HUES48 (cell line): ENCODE data around the gene KCP.
A peak's percentile ranks its signal among the peaks of the same experiment; 100 is the strongest.

Source experiments
- H3K27ac ChIP-seq: one replicate; pipeline ENCODE4 v1.7.0; 2013; ENCODE audit warnings: low read depth, low read length, inconsistent platforms
- H3K27me3 ChIP-seq: 2 replicates; pipeline ENCODE4 v1.6.1; 2013; ENCODE audit warnings: mild to moderate bottlenecking, low read length; ENCODE audit not compliant: control insufficient read depth, insufficient read depth
- H3K36me3 ChIP-seq: 2 replicates; pipeline ENCODE4 v1.6.1; 2013; ENCODE audit warnings: low read length; ENCODE audit not compliant: control insufficient read depth, insufficient read depth
- H3K4me1 ChIP-seq: 2 replicates; pipeline ENCODE4 v1.6.1; 2013; ENCODE audit warnings: mild to moderate bottlenecking, low read length; ENCODE audit not compliant: control insufficient read depth, insufficient read depth
- H3K4me3 ChIP-seq: 2 replicates; pipeline ENCODE4 v1.5.1; 2013; ENCODE audit warnings: mild to moderate bottlenecking, low read depth, low read length
- H3K9ac ChIP-seq: 2 replicates; pipeline ENCODE4 v1.6.1; 2013; ENCODE audit warnings: mild to moderate bottlenecking, low read depth, low read length, moderate library complexity
- H3K9me3 ChIP-seq: 2 replicates; pipeline ENCODE4 v1.6.1; 2013; ENCODE audit warnings: low read length; ENCODE audit not compliant: control insufficient read depth, insufficient read depth

KCP gene

GRCh38 chr7:128910569-128910945 lies at the start of gene KCP:
Gene KCP (minus strand): TSS chr7:128910709. CDS start chr7:128910676, 33 bp downstream.
- peaks cover 58% of the 10 kb centered on the region for H3K27me3 ChIP-seq
- no peak within 1 kb of the TSS for H3K9ac ChIP-seq
- no peaks in the 10 kb centered on the region for H3K36me3 ChIP-seq
- peak within 1 kb of the TSS; percentile 61 for H3K4me3 ChIP-seq
- H3K27ac ChIP-seq = peak within 1 kb of the TSS; percentile 53
- peaks cover 18% of the 10 kb centered on the region for H3K4me1 ChIP-seq
- no peaks in the 10 kb centered on the region for H3K9me3 ChIP-seq

DNA sequence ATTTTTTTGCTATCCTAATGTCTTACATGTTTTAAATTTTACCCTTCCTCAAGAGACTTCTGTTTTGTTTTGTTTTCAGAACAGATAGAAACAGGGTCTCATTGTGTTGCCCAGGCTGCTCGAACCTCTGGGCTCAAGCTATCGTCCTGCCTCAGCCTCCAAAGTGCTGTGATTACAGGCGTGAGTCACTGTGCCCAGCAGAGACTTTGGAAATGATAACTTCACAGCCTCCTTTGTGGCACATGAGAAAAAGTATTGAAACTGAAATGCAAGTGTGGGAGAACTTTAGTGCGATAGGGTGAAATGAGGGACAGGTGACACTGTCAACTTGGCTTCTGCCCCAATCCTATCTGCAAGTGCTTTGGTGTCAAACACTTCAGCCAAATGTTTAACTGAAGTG lies 48.8 kb upstream of the KCP start:
- peaks cover 17% of the 10 kb centered on the region for H3K4me1 ChIP-seq
- no peak overlapping the region for H3K27ac ChIP-seq
- H3K36me3 ChIP-seq = peaks cover 82% of the 10 kb centered on the region
- H3K27me3 ChIP-seq = no peaks in the 10 kb centered on the region
- H3K4me3 ChIP-seq = no peak overlapping the region
- no peaks in the 10 kb centered on the region for H3K9me3 ChIP-seq
- no peak overlapping the region for H3K9ac ChIP-seq

DNA sequence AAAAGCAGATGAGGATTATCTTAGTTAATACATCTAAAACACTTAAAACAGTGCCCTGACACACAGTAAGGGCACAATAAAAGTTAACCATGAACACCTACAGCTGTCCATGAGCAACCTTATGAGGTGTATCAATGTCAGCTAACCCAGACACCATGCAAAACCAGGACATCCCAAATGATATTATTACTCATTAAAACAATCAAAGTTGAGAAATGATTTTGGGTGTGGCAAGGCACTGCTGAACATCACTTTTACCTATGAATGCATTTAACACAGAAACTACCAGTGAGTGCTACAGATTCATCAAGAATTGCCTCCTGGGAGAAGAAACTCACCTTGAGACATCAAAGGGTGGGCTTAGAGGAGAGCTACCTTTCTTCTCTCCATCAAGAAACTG lies 45.5 kb upstream of the KCP start:
- H3K4me3 ChIP-seq = no peak overlapping the region
- no peaks in the 10 kb centered on the region for H3K9me3 ChIP-seq
- peaks cover 75% of the 10 kb centered on the region for H3K36me3 ChIP-seq
- peaks cover 31% of the 10 kb centered on the region for H3K4me1 ChIP-seq
- H3K27me3 ChIP-seq = no peaks in the 10 kb centered on the region
- H3K27ac ChIP-seq = no peak overlapping the region
- H3K9ac ChIP-seq = no peak overlapping the region

- Histone ChIP-seq H3K9me3 (no peaks in the 10 kb centered on the region), H3K27me3 (no peaks in the 10 kb centered on the region), H3K9ac (no peak overlapping the region), H3K36me3 (peaks cover 71% of the 10 kb centered on the region), H3K27ac (no peak overlapping the region), H3K4me3 (no peak overlapping the region), H3K4me1 (peaks cover 31% of the 10 kb centered on the region)
These were observed 44.6 kb upstream of the KCP start for GRCh38 chr7:128954830-128955802.

GRCh38 chr7:128954150-128954549 lies 43.6 kb upstream of the KCP start:
- no peaks in the 10 kb centered on the region for H3K9me3 ChIP-seq
- no peaks in the 10 kb centered on the region for H3K27me3 ChIP-seq
- H3K4me3 ChIP-seq = no peak overlapping the region
- H3K4me1 ChIP-seq = peaks cover 31% of the 10 kb centered on the region
- no peak overlapping the region for H3K27ac ChIP-seq
- H3K9ac ChIP-seq = no peak overlapping the region
- H3K36me3 ChIP-seq = peaks cover 63% of the 10 kb centered on the region

GRCh38 chr7:128951296-128951695 lies 40.8 kb upstream of the KCP start:
- H3K27ac ChIP-seq = no peak overlapping the region
- peaks cover 36% of the 10 kb centered on the region for H3K36me3 ChIP-seq
- no peak overlapping the region for H3K9ac ChIP-seq
- no peaks in the 10 kb centered on the region for H3K27me3 ChIP-seq
- no peak overlapping the region for H3K4me3 ChIP-seq
- H3K9me3 ChIP-seq = no peaks in the 10 kb centered on the region
- H3K4me1 ChIP-seq = peaks cover 31% of the 10 kb centered on the region

DNA sequence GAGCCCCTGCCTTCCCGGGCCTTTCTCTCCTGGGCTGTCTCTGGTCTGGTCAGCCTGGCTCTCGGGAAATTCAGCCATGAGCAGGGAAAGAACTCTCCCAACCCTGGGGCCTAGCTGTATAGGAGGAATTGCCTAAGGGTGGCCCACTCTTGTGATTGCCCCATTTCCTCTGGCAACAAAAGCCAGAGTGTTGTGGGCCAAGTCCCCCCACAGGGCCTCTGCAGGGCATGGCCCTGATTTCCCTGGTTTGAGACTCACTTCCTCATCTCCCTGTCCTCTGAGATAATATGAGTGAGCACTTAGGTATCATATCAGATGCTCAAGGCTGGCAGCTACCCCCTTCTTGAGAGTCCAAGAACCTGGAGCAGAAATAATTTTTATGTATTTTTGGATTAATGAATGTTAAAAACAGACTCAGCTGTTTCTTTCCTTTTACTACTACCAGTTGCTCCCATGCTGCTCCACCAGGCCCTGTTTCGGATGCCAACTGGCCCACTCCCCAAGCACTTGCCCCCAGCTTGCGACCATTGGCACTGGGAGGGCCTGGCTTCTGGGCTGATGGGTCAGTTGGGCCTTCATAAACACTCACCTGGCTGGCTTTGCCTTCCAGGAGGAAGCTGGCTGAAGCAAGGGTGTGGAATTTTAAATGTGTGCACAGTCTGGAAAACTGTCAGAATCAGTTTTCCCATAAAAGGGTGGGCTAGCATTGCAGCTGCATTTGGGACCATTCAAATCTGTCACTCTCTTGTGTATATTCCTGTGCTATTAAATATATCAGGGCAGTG lies 38.7 kb upstream of the KCP start:
- H3K27ac ChIP-seq = no peak overlapping the region
- H3K4me1 ChIP-seq = peaks cover 14% of the 10 kb centered on the region
- H3K9me3 ChIP-seq = no peaks in the 10 kb centered on the region
- H3K9ac ChIP-seq = no peak overlapping the region
- H3K36me3 ChIP-seq = peaks cover 17% of the 10 kb centered on the region
- no peaks in the 10 kb centered on the region for H3K27me3 ChIP-seq
- H3K4me3 ChIP-seq = no peak overlapping the region

DNA sequence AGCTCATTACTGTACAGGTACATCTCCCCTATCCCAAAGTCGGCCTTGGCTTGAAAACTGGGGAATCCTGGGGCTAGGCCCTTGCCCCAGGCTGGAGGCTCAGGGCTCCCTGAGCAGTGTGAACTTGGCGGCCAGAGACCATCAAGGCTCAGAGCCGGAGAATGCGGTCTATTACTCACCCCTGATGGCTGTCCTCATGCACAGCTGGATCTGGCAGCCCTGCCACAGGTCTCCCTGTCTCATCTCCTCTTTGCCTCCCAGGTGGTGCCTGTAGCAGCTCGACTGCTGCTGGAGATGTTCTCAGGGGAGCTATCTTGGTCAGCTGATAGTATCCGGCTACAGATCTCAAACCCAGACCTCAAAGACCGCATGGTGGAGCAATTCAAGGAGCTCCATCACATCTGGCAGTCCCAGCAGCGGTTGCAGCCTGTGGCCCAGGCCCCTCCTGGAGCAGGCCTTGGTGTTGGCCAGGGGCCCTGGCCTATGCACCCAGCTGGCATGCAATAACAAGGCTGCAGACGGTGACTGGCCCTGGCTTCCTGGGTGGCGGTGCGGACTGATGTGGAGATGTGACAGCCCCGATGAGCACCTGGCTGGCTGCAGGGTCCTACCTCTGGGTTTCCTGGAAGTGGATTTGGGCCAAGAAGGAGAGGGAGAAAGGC lies 37.9 kb upstream of the KCP start:
- Histone ChIP-seq H3K4me1 (peaks cover 9% of the 10 kb centered on the region), H3K36me3 (peaks cover 10% of the 10 kb centered on the region), H3K9me3 (no peaks in the 10 kb centered on the region), H3K27me3 (no peaks in the 10 kb centered on the region), H3K27ac (no peak overlapping the region), H3K9ac (no peak overlapping the region), H3K4me3 (no peak overlapping the region)

GRCh38 chr7:128947854-128948253 lies 37.3 kb upstream of the KCP start:
- Histone ChIP-seq H3K9ac (no peak overlapping the region), H3K36me3 (peaks cover 6% of the 10 kb centered on the region), H3K4me3 (no peak overlapping the region), H3K9me3 (no peaks in the 10 kb centered on the region), H3K4me1 (peaks cover 3% of the 10 kb centered on the region), H3K27me3 (no peaks in the 10 kb centered on the region), H3K27ac (no peak overlapping the region)

- Histone ChIP-seq H3K4me1 (no peaks in the 10 kb centered on the region), H3K9ac (no peak overlapping the region), H3K36me3 (no peaks in the 10 kb centered on the region; the same call in 1 of the 2 replicates), H3K9me3 (no peaks in the 10 kb centered on the region), H3K4me3 (no peak overlapping the region), H3K27me3 (no peaks in the 10 kb centered on the region), H3K27ac (no peak overlapping the region)
These were observed 36.7 kb upstream of the KCP start for GRCh38 chr7:128946936-128947830.
